GM12865 (cell line): ENCODE results near the gene TDRD3.
"Not testable (repeated sequence)": the region's sequence is repeated elsewhere in the genome, so short reads cannot be mapped to it uniquely, and the experiment has no call there.

Source experiments
- DNase-seq: peaks from one replicate; pipeline ENCODE4 v3.0.0; 2010; ENCODE audit warnings: low read depth
- H3K4me3 ChIP-seq: 2 replicates; pipeline ENCODE4 v1.5.1; 2011; ENCODE audit warnings: mild to moderate bottlenecking, low read depth, low read length, control low read depth
- TF ChIP-seq, protein P1 (sequence below): IDR thresholded peaks from 2 replicates; pipeline ENCODE4 v1.5.1; 2011; ENCODE audit warnings: low read length, control low read depth, low read depth, inconsistent platforms; ENCODE audit not compliant: insufficient read depth; ENCODE audit errors: missing control alignments

Gene TDRD3

DNA sequence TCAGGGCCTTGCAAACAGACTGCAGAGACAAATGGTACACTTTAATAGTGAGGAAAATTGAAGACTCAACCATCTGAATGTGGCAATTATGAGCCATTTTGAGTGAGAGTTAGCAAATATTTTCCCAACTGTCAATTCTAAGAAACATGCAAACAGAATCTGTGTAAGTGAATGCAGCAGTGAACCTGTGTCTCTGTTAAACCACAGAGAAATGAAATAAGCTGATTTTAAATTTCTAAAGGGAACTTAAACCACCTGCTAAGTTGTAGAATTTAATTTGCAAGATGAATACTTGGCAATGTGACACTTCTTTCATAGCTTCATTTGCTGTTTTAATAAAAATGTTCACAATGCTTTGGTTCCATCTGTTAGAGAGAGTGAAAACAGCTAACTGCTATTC is 42.0 kb upstream of the TDRD3 start:
- no peak for DNase-seq
- H3K4me3 ChIP-seq: no peak overlapping the region
- TF ChIP-seq, protein P1, sequence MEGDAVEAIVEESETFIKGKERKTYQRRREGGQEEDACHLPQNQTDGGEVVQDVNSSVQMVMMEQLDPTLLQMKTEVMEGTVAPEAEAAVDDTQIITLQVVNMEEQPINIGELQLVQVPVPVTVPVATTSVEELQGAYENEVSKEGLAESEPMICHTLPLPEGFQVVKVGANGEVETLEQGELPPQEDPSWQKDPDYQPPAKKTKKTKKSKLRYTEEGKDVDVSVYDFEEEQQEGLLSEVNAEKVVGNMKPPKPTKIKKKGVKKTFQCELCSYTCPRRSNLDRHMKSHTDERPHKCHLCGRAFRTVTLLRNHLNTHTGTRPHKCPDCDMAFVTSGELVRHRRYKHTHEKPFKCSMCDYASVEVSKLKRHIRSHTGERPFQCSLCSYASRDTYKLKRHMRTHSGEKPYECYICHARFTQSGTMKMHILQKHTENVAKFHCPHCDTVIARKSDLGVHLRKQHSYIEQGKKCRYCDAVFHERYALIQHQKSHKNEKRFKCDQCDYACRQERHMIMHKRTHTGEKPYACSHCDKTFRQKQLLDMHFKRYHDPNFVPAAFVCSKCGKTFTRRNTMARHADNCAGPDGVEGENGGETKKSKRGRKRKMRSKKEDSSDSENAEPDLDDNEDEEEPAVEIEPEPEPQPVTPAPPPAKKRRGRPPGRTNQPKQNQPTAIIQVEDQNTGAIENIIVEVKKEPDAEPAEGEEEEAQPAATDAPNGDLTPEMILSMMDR: no peak

DNA sequence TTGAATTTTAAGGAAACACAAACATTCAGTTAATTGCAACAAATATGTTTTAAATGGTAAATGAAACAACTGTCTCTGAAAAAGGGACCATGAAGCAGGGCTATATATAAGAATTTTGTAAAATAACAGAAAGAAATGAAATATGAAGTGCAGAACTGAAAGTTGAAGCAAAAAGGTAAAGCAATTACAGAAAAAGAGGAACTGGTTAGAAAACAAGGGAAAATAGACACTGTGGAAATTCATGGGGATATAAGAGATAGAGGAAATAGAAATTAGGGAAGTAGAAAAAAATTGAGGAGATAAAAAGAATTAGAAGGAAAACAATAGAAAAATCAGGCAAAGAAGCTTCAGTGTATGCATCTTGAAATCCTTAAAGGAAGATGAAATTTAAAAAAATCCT is 40.0 kb upstream of the TDRD3 start:
- no peak overlapping the region for H3K4me3 ChIP-seq
- TF ChIP-seq, protein P1: no peak
- DNase-seq: no peak

DNA sequence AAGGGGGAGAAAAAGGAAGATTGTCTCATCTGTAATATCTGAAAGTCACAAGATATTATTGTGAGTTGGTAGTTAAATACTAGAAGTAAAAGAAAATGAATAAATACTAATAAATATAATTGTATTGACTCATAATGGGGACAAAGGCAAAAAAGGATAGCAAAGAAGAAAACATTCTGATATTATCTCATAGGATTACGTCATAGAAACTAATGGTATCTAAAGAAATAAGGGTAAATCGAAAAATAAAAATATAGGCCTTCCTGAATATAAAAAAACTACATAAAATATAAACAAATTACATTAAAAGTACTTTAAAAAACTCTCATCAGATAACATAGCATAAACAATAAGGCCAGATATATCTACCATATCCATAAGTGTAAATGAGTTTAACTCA is 38.6 kb upstream of the TDRD3 start:
- no peak for DNase-seq
- H3K4me3 ChIP-seq: no peak overlapping the region
- TF ChIP-seq, protein P1: no peak

DNA sequence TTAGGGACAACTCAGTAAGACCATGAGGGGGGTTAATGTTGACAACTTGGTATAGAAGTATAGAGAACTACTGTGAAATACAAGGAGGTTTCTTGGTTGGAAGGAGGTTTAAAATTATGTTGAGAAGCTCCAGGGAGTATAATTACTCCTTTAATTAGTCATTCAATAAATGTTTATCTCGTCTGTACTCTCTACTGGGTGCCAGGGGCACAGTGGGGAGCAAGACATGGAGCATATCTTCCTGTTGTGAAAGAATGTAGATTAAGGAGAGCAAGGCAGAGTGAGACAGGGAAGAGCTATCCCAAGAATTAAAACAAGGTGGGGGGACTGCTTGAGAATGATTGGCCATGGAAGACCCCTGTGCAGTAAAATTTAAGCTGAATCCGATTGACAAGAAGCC is 33.7 kb upstream of the TDRD3 start:
- TF ChIP-seq, protein P1: no peak
- DNase-seq: no peak

DNA sequence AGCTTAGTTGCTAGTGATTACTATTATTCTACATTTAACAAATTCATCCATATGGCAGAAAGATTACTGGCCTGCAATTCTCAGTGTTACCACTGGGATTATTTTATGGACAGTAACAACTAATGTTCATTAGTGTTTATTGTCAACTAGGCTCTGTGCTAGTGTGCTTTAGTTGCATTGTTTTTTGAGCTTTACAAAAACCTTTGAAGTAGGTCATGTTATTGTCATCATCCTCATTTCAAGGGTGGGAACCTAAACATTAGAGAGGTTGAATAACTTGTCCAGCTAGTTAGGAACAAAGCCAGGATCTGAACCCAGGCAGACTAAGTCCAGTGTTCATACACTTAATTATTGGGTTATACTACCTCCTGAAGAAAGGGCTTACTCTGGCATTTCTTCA is 27.8 kb upstream of the TDRD3 start:
- DNase-seq: no peak
- TF ChIP-seq, protein P1: no peak
- no peak overlapping the region for H3K4me3 ChIP-seq

More for the DNA sequence above, 33.7 kb upstream of the TDRD3 start:
- no peak overlapping the region for H3K4me3 ChIP-seq

DNA sequence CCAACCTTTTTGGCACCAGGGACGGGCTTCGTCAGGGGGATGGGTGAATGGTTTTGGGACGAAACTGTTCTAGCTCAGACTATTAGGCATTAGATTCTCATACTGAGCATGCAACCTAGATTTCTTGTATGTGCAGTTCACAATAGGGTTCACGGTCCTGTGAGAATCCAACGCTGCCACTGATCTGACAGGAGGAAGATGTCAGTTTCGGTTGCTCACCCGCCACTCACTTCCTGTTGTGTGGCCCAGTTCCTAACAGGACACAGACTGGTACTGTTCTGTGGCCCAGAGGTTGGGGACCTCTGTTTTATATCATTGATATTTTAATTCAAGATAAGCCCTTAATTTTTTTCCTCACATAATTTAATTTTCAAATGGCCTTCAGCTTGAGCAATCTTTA is 26.7 kb upstream of the TDRD3 start:
- TF ChIP-seq, protein P1: no peak
- DNase-seq: peak; percentile 30
- H3K4me3 ChIP-seq: no peak overlapping the region

DNA sequence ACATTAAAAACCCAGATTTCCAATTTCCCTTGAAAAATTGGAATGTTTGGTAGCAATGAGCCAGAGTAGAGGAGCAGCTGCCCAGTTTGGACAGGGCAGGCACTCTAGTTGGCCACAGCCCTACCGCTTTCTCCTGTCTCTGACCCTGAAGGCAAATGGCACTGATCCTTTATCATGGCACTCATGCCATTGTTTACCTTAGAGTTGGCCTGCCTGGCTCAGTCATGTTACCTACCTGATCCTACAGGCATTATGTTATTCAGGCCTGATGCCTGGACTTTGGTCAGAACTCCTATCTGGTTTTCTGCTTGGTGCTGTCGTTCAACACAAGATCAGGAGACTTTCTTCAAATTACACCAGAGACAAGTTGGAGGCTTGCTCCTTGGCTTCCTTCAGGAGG is 24.9 kb upstream of the TDRD3 start:
- TF ChIP-seq, protein P1: no peak
- DNase-seq: no peak
- H3K4me3 ChIP-seq: no peak overlapping the region

DNA sequence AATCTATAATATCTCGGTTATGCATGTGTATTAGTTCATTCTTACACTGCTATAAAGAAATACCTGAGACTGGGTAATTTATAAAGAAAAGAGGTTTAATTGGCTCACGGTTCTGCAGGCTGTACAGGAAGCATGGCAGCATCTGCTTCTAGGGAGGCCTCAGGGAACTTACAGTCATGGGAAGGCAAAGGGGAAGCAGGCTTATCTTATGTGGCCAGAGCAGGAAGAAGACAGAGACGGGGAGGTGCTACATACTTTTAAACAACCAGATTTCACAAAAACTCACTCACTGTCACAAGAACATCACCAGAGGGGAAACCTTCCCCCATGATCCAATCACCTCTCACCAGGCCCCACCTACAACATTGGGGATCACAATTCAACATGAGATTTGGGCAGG is 17.7 kb upstream of the TDRD3 start:
- not testable (repeated sequence) for DNase-seq, H3K4me3 ChIP-seq
